CD14-positive monocyte (primary cell): ENCODE data around the gene INPP5F. TPM values are rescaled to one million over a fixed set of nuclear protein-coding genes. Genes with fewer than 3 reads are reported as not detected.

Experiments
- DNase-seq, 3 donors: peaks; one replicate each; pipeline ENCODE4 v3.0.0-alpha.2; 2011 to 2022
- H2AFZ ChIP-seq: 2 replicates; pipeline ENCODE4 v1.6.0; 2012; ENCODE audit warnings: mild to moderate bottlenecking, low read depth, low read length, inconsistent platforms; ENCODE audit not compliant: insufficient read depth, poor library complexity, severe bottlenecking
- H3K27ac ChIP-seq, 2 donors: 1 replicate in 1 of 2; 2 replicates in 1 of 2; pipeline ENCODE4 v1.5.1; 2012 to 2013; ENCODE audit warnings: low read length in 2 of 2, control low read depth in 1 of 2, inconsistent platforms in 1 of 2, low read depth in 1 of 2, mild to moderate bottlenecking in 1 of 2
- H3K27me3 ChIP-seq, 2 donors: one replicate each; pipeline versions ENCODE4 v1.6.0 to v1.6.1; 2011 to 2013; ENCODE audit warnings: low read length in 2 of 2; ENCODE audit not compliant: control insufficient read depth in 2 of 2, insufficient read depth in 2 of 2
- H3K36me3 ChIP-seq, 2 donors: replicated peaks in 1 of 2; 1 replicate in 1 of 2; 2 replicates in 1 of 2; pipeline versions ENCODE4 v1.5.1 to v1.6.1; 2012 to 2013; ENCODE audit warnings: low read length in 2 of 2, control low read depth in 1 of 2, inconsistent platforms in 1 of 2, mild to moderate bottlenecking in 1 of 2; ENCODE audit not compliant: insufficient read depth in 2 of 2, control insufficient read depth in 1 of 2
- H3K4me1 ChIP-seq, 2 donors: 1 replicate in 1 of 2; 2 replicates in 1 of 2; pipeline versions ENCODE4 v1.5.1 to v1.6.1; 2012 to 2013; ENCODE audit warnings: low read length in 2 of 2, control low read depth in 1 of 2, inconsistent platforms in 1 of 2, mild to moderate bottlenecking in 1 of 2, moderate library complexity in 1 of 2; ENCODE audit not compliant: insufficient read depth in 2 of 2, control insufficient read depth in 1 of 2
- H3K4me2 ChIP-seq: replicated peaks from 2 replicates; pipeline ENCODE3; 2012; ENCODE audit warnings: low read length, moderate library complexity, mild to moderate bottlenecking; ENCODE audit not compliant: poor library complexity, severe bottlenecking; ENCODE audit errors: extremely low read depth
- H3K4me3 ChIP-seq, 3 experiments: fragments of 200-600 bp in 1 of 3; sonication (generic) in 1 of 3; replicated peaks in 1 of 3; 1 replicate in 2 of 3; 2 replicates in 1 of 3; pipeline ENCODE4 v1.5.1; 2011 to 2013; ENCODE audit warnings: low read length in 3 of 3, mild to moderate bottlenecking in 3 of 3, control low read depth in 2 of 3, low read depth in 2 of 3, inconsistent platforms in 1 of 3, moderate library complexity in 1 of 3
- H3K79me2 ChIP-seq: 2 replicates; pipeline ENCODE4 v1.6.0; 2012; ENCODE audit warnings: mild to moderate bottlenecking, control low read depth, inconsistent platforms, low read length, moderate library complexity; ENCODE audit not compliant: insufficient read depth
- H3K9ac ChIP-seq: 2 replicates; pipeline ENCODE4 v1.6.0; 2017; ENCODE audit warnings: low read length, mild to moderate bottlenecking; ENCODE audit not compliant: insufficient read depth, poor library complexity, severe bottlenecking
- H3K9me3 ChIP-seq, 2 donors: replicated peaks in 1 of 2; 1 replicate in 1 of 2; 2 replicates in 1 of 2; pipeline versions ENCODE4 v1.5.1 to v1.6.1; 2012 to 2013; ENCODE audit warnings: low read length in 2 of 2, control low read depth in 1 of 2; ENCODE audit not compliant: control insufficient read depth in 1 of 2, insufficient read depth in 1 of 2
- H4K20me1 ChIP-seq: 2 replicates; pipeline ENCODE4 v1.6.0; 2012; ENCODE audit warnings: mild to moderate bottlenecking, low read length, control low read depth, moderate library complexity; ENCODE audit not compliant: insufficient read depth
- H3K27ac Mint-ChIP-seq, 7 donors: one replicate each; pipeline ENCODE4 v1.8.0; 2020; ENCODE audit warnings: mild to moderate bottlenecking in 7 of 7, mixed read lengths in 7 of 7, moderate library complexity in 6 of 7, inconsistent platforms in 2 of 7
- H3K27me3 Mint-ChIP-seq, 3 donors: one replicate each; pipeline ENCODE4 v1.8.0; 2021 to 2022; ENCODE audit warnings: low read depth in 3 of 3, mild to moderate bottlenecking in 3 of 3, mixed read lengths in 3 of 3, moderate library complexity in 3 of 3, inconsistent platforms in 1 of 3
- H3K36me3 Mint-ChIP-seq, 2 donors: one replicate each; pipeline ENCODE4 v1.8.0; 2020; ENCODE audit warnings: mixed read lengths in 2 of 2, inconsistent platforms in 1 of 2, mild to moderate bottlenecking in 1 of 2
- H3K4me1 Mint-ChIP-seq: one replicate; pipeline ENCODE4 v1.8.0; 2020; ENCODE audit warnings: mild to moderate bottlenecking, mixed read lengths
- H3K4me3 Mint-ChIP-seq, 2 donors: one replicate each; pipeline ENCODE4 v1.8.0; 2020; ENCODE audit warnings: mild to moderate bottlenecking in 2 of 2, mixed read lengths in 2 of 2, moderate library complexity in 1 of 2
- H3K9me3 Mint-ChIP-seq, 7 donors: one replicate each; pipeline ENCODE4 v1.8.0; 2020 to 2022; ENCODE audit warnings: mixed read lengths in 7 of 7, mild to moderate bottlenecking in 6 of 7, moderate library complexity in 6 of 7, inconsistent platforms in 2 of 7
- CTCF ChIP-seq: fragments of 200-600 bp; IDR thresholded peaks from one replicate; pipeline ENCODE4 v1.8.0; 2022; ENCODE audit warnings: antibody characterized with exemption, mild to moderate bottlenecking
- WGBS: methylation state at CpG from one replicate; pipeline ENCODE4 v1.1.5; 2013; ENCODE audit warnings: missing lambda C conversion rate; ENCODE audit not compliant: insufficient coverage; 5-methylcytosine and 5-hydroxymethylcytosine counted together
- intact Hi-C, 2 donors: fragments of 100-400 bp; cut with micrococcal nuclease; formaldehyde crosslinking; loops; one replicate each; pipeline versions ENCODE4 v1.15.0 to v1.15.1; 2023
- polyA plus RNA-seq, 3 donors: library from polyadenylated mRNA; depleted of rRNA in 1 of 3; unstranded in 2 of 3; stranded (reverse) in 1 of 3; fragments of 300-500 nt in 2 of 3; fragments of >200 nt in 1 of 3; fragmentation: Illumina TruSeq in 2 of 3; gene quantifications; 1 replicate in 2 of 3; 2 replicates in 1 of 3; pipeline ENCODE4 v1.2.3, GENCODE V29; 2012 to 2021

The INPP5F gene
- polyA plus RNA-seq, 3 donors: 5.1 to 6.9 (median 5.4) TPM

- Mint-ChIP-seq H3K4me1 (no peaks in the 10 kb centered on the region), H3K27me3 (peaks cover 7 to 8% (median 7%) of the 10 kb centered on the region in 3 donors), H3K4me3 (no peak overlapping the region), H3K36me3 (no peaks in the 10 kb centered on the region), H3K27ac (no peak overlapping the region), H3K9me3 (no peaks in the 10 kb centered on the region)
- no peak overlapping the region for H3K27ac ChIP-seq
- TF ChIP-seq CTCF: no peak
- no peaks in the 10 kb centered on the region for H4K20me1 ChIP-seq
- 99% methylated on average over 6 of the region's 7 CpGs for WGBS
- no peaks in the 10 kb centered on the region for H3K27me3 ChIP-seq
- no peak overlapping the region for H3K9ac ChIP-seq
- no peaks in the 10 kb centered on the region for H3K79me2 ChIP-seq
- H2AFZ ChIP-seq: no peak overlapping the region
- intact Hi-C loops: no loop called here
- H3K9me3 ChIP-seq: no peaks in the 10 kb centered on the region
- peaks cover 0 to under 1% of the 10 kb centered on the region in 2 donors for H3K4me1 ChIP-seq
- no peak for DNase-seq
- no peaks in the 10 kb centered on the region for H3K36me3 ChIP-seq
- no peak overlapping the region for H3K4me3 ChIP-seq
- no peak overlapping the region for H3K4me2 ChIP-seq
Observed at GRCh38 chr10:119694608-119695007, 31.2 kb upstream of the INPP5F start.

- Mint-ChIP-seq H3K36me3 (no peaks in the 10 kb centered on the region), H3K27ac (peak overlapping the region; percentile 88 to 97 (median 94)), H3K27me3 (peaks cover 0 to 3% (median 2%) of the 10 kb centered on the region in 3 donors), H3K4me3 (peak overlapping the region in 1 of 2 donors; percentile 44), H3K9me3 (peaks cover 0 to 3% (median 0%) of the 10 kb centered on the region in 7 donors), H3K4me1 (peaks cover 42% of the 10 kb centered on the region)
- H2AFZ ChIP-seq: no peak overlapping the region
- H3K27ac ChIP-seq: peak overlapping the region; percentile 73 to 78
- no peak for TF ChIP-seq CTCF
- intact Hi-C loops: no loop called here
- H4K20me1 ChIP-seq: no peaks in the 10 kb centered on the region
- no peak overlapping the region for H3K4me3 ChIP-seq
- WGBS: 0% methylated on average over 1 of the region's 4 CpGs
- no peak overlapping the region for H3K9ac ChIP-seq
- H3K9me3 ChIP-seq: no peaks in the 10 kb centered on the region
- peaks cover 35 to 42% of the 10 kb centered on the region in 2 donors for H3K4me1 ChIP-seq
- H3K36me3 ChIP-seq: no peaks in the 10 kb centered on the region
- no peaks in the 10 kb centered on the region for H3K27me3 ChIP-seq
- H3K79me2 ChIP-seq: no peaks in the 10 kb centered on the region
- DNase-seq: peak; percentile 41 to 82 (median 73)
- H3K4me2 ChIP-seq: peak overlapping the region; percentile 30
Observed at GRCh38 chr10:119700321-119700954, 25.4 kb upstream of the INPP5F start.
